Stimulated activated CD8-positive, alpha-beta memory T cell treated with anti-CD3 and anti-CD28 coated beads, Interleukin-15, amount 100 ng/mL, for 48 hours (primary cell): Measurements from ENCODE around the gene MEGF11.

Experiments used
- DNase-seq, 2 donors: peaks; one replicate each; pipeline ENCODE4 v3.0.0-alpha.2; 2020; ENCODE audit warnings: low read depth in 2 of 2

Gene MEGF11

GRCh38 chr15:66032006-66032405 is 221.5 kb downstream of the MEGF11 start:
- no peak for DNase-seq

GRCh38 chr15:66030650-66031049 is 222.9 kb downstream of the MEGF11 start:
- DNase-seq: no peak

GRCh38 chr15:66029650-66030049 is 223.9 kb downstream of the MEGF11 start:
- no peak for DNase-seq

- no peak for DNase-seq
Observed at GRCh38 chr15:66027268-66027805, 226.2 kb downstream of the MEGF11 start.

GRCh38 chr15:66025972-66026371 is 227.6 kb downstream of the MEGF11 start:
- DNase-seq: no peak

- no peak for DNase-seq
Observed at GRCh38 chr15:66025015-66025452, 228.5 kb downstream of the MEGF11 start.

GRCh38 chr15:66024116-66024515 is 229.4 kb downstream of the MEGF11 start:
- no peak for DNase-seq

- DNase-seq: no peak
Observed at GRCh38 chr15:66023311-66023972, 230.1 kb downstream of the MEGF11 start.

GRCh38 chr15:66022163-66022525 is 231.4 kb downstream of the MEGF11 start:
- DNase-seq: no peak

- DNase-seq: no peak
Observed at GRCh38 chr15:66021496-66022162, 231.9 kb downstream of the MEGF11 start.

GRCh38 chr15:66019826-66020398 is 233.6 kb downstream of the MEGF11 start:
- no peak for DNase-seq

GRCh38 chr15:66019368-66019767 is 234.2 kb downstream of the MEGF11 start:
- no peak for DNase-seq

- no peak for DNase-seq
Observed at GRCh38 chr15:66018488-66018797, 235.1 kb downstream of the MEGF11 start.

- DNase-seq: no peak
Observed at GRCh38 chr15:66017792-66018487, 235.6 kb downstream of the MEGF11 start.

- DNase-seq: no peak
Observed at GRCh38 chr15:66017000-66017399, 236.6 kb downstream of the MEGF11 start.

GRCh38 chr15:66016199-66016598 is 237.4 kb downstream of the MEGF11 start:
- no peak for DNase-seq

GRCh38 chr15:66014635-66015182 is 238.8 kb downstream of the MEGF11 start:
- DNase-seq: no peak

GRCh38 chr15:66014022-66014421 is 239.5 kb downstream of the MEGF11 start:
- no peak for DNase-seq

GRCh38 chr15:66008940-66009562 is 244.5 kb downstream of the MEGF11 start:
- no peak for DNase-seq

GRCh38 chr15:66007663-66008262 is 245.8 kb downstream of the MEGF11 start:
- no peak for DNase-seq

GRCh38 chr15:66006986-66007385 is 246.6 kb downstream of the MEGF11 start:
- DNase-seq: no peak
